ENCODE measurements around the gene EXT2. TPM values are rescaled to one million over a fixed set of nuclear protein-coding genes. Genes with fewer than 3 reads are reported as not detected.

Gene EXT2
- total RNA-seq, 1 donor: 174 TPM

GRCh38 chr11:44158384-44158783, 62.9 kb downstream of the EXT2 start:
- no peaks in the 10 kb centered on the region for H3K79me2 ChIP-seq (ENCODE audit: insufficient read depth, low read length)
- no peak overlapping the region for H3K4me3 ChIP-seq (ENCODE audit: insufficient read depth, low read length)
- no peaks in the 10 kb centered on the region for H3K9me3 ChIP-seq (ENCODE audit: low read depth, low read length)
- no peak overlapping the region for H3K27ac ChIP-seq (ENCODE audit: low read depth, low read length)
- no peaks in the 10 kb centered on the region for H3K36me3 ChIP-seq (ENCODE audit: insufficient read depth, low read length)
- no peak for TF ChIP-seq CTCF (IDR thresholded peaks at IDR 0.05; ENCODE audit: extremely low read depth, low read depth, low read length)
- DNase-seq (ENCODE audit: insufficient read length, low spot score, missing footprints): no peak
- H3K4me2 ChIP-seq (ENCODE audit: insufficient read depth, low read length): no peak overlapping the region
- no peaks in the 10 kb centered on the region for H3K27me3 ChIP-seq (ENCODE audit: insufficient read depth, low read length)
- no peak overlapping the region for H2AFZ ChIP-seq (ENCODE audit: low read length)
- no peaks in the 10 kb centered on the region for H3K4me1 ChIP-seq (ENCODE audit: insufficient read depth, low read length)
- peaks cover 27% of the 10 kb centered on the region for H4K20me1 ChIP-seq (ENCODE audit: insufficient read depth, low read length)

GRCh38 chr11:44159848-44160721, 64.6 kb downstream of the EXT2 start:
- H3K36me3 ChIP-seq (ENCODE audit: insufficient read depth, low read length): no peaks in the 10 kb centered on the region
- no peak overlapping the region for H3K4me3 ChIP-seq (ENCODE audit: insufficient read depth, low read length)
- TF ChIP-seq CTCF (IDR thresholded peaks at IDR 0.05; ENCODE audit: extremely low read depth, low read depth, low read length): no peak
- peaks cover 31% of the 10 kb centered on the region for H4K20me1 ChIP-seq (ENCODE audit: insufficient read depth, low read length)
- H3K27me3 ChIP-seq (ENCODE audit: insufficient read depth, low read length): no peaks in the 10 kb centered on the region
- no peak overlapping the region for H2AFZ ChIP-seq (ENCODE audit: low read length)
- no peak overlapping the region for H3K4me2 ChIP-seq (ENCODE audit: insufficient read depth, low read length)
- no peak overlapping the region for H3K27ac ChIP-seq (ENCODE audit: low read depth, low read length)
- H3K9me3 ChIP-seq (ENCODE audit: low read depth, low read length): no peaks in the 10 kb centered on the region
- peaks cover under 1% of the 10 kb centered on the region for H3K4me1 ChIP-seq (ENCODE audit: insufficient read depth, low read length)
- no peak for DNase-seq (ENCODE audit: insufficient read length, low spot score, missing footprints)
- H3K79me2 ChIP-seq (ENCODE audit: insufficient read depth, low read length): no peaks in the 10 kb centered on the region

- DNase-seq (ENCODE audit: insufficient read length, low spot score, missing footprints): no peak
- Histone ChIP-seq H3K36me3 (ENCODE audit: insufficient read depth, low read length) (no peaks in the 10 kb centered on the region), H3K79me2 (ENCODE audit: insufficient read depth, low read length) (no peaks in the 10 kb centered on the region), H3K27ac (ENCODE audit: low read depth, low read length) (no peak overlapping the region), H2AFZ (ENCODE audit: low read length) (no peak overlapping the region), H3K4me3 (ENCODE audit: insufficient read depth, low read length) (no peak overlapping the region), H3K4me1 (ENCODE audit: insufficient read depth, low read length) (peaks cover 11% of the 10 kb centered on the region), H3K9me3 (ENCODE audit: low read depth, low read length) (no peaks in the 10 kb centered on the region), H3K27me3 (ENCODE audit: insufficient read depth, low read length) (no peaks in the 10 kb centered on the region), H3K4me2 (ENCODE audit: insufficient read depth, low read length) (no peak overlapping the region), H4K20me1 (ENCODE audit: insufficient read depth, low read length) (peaks cover 37% of the 10 kb centered on the region)
- TF ChIP-seq CTCF (IDR thresholded peaks at IDR 0.05; ENCODE audit: extremely low read depth, low read depth, low read length): no peak
These were observed 66.5 kb downstream of the EXT2 start for GRCh38 chr11:44162004-44162403.

GRCh38 chr11:44162662-44163061, 67.2 kb downstream of the EXT2 start:
- peaks cover 32% of the 10 kb centered on the region for H4K20me1 ChIP-seq (ENCODE audit: insufficient read depth, low read length)

More at GRCh38 chr11:44162662-44163061, 67.2 kb downstream of the EXT2 start:
- TF ChIP-seq CTCF (IDR thresholded peaks at IDR 0.05; ENCODE audit: extremely low read depth, low read depth, low read length): no peak
- Histone ChIP-seq H3K4me3 (ENCODE audit: insufficient read depth, low read length) (no peak overlapping the region), H3K9me3 (ENCODE audit: low read depth, low read length) (no peaks in the 10 kb centered on the region), H3K27me3 (ENCODE audit: insufficient read depth, low read length) (no peaks in the 10 kb centered on the region), H3K27ac (ENCODE audit: low read depth, low read length) (no peak overlapping the region), H3K4me1 (ENCODE audit: insufficient read depth, low read length) (peaks cover 15% of the 10 kb centered on the region), H3K4me2 (ENCODE audit: insufficient read depth, low read length) (no peak overlapping the region), H3K36me3 (ENCODE audit: insufficient read depth, low read length) (no peaks in the 10 kb centered on the region), H2AFZ (ENCODE audit: low read length) (no peak overlapping the region), H3K79me2 (ENCODE audit: insufficient read depth, low read length) (no peaks in the 10 kb centered on the region)
- no peak for DNase-seq (ENCODE audit: insufficient read length, low spot score, missing footprints)
